HL-60/S4 treated with phorbol 12-myristate 13-acetate at 8.2 ng/mL for 4 days and 3 days (cell line): Measurements from ENCODE around the gene CMTM7.

Source experiments
- in situ Hi-C: fragments of 300-500 bp; cut with MboI; formaldehyde crosslinking; loops from 2 replicates; pipeline ENCODE4 v1.15.0; 2022; ENCODE audit warnings: low sequenced_read_pairs

The CMTM7 gene, protein sequence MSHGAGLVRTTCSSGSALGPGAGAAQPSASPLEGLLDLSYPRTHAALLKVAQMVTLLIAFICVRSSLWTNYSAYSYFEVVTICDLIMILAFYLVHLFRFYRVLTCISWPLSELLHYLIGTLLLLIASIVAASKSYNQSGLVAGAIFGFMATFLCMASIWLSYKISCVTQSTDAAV

DNA sequence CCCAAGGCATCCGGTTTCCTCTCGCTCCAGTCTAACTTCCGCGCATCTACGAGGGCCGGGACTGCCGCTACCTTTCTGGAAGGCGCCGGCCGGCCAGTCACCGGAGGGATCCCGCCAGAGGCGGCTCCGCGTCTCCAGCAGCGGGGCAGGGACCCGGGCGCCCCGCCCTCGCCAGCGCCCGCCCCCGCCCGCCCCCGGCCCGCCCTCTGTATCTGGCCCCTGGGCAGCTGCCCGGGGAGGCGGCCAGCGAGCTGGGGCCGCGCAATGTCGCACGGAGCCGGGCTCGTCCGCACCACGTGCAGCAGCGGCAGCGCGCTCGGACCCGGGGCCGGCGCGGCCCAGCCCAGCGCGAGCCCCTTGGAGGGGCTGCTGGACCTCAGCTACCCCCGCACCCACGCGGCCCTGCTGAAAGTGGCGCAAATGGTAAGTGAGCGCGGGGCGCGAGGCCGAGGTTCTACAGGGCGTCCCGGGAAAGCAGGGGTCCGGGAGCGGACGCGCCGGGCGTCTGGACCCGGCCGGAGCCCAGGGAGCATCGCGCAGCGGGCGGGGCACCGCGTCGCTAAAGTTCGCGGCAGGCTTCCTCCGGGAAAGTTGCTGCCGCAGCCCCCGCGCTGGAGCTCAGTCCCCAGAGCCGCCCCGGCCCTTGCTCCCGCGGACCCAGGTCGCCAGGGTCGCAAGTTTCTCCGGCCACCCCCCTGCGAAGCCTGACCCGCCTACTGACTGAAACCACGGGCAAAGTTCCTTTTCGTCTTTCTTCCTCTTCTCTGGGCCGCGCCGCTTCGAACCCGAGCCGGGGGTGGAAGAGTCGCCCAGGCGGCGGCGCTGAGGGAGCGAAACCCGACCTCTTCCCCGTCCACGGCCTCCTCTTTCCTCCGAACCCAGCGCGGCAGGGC is at the start of gene CMTM7:
CMTM7 (plus strand) TSS at position 211 of the 893 bp plus-strand sequence; CDS start at position 265, 54 bp downstream.
- in situ Hi-C loops: no loop called here

DNA sequence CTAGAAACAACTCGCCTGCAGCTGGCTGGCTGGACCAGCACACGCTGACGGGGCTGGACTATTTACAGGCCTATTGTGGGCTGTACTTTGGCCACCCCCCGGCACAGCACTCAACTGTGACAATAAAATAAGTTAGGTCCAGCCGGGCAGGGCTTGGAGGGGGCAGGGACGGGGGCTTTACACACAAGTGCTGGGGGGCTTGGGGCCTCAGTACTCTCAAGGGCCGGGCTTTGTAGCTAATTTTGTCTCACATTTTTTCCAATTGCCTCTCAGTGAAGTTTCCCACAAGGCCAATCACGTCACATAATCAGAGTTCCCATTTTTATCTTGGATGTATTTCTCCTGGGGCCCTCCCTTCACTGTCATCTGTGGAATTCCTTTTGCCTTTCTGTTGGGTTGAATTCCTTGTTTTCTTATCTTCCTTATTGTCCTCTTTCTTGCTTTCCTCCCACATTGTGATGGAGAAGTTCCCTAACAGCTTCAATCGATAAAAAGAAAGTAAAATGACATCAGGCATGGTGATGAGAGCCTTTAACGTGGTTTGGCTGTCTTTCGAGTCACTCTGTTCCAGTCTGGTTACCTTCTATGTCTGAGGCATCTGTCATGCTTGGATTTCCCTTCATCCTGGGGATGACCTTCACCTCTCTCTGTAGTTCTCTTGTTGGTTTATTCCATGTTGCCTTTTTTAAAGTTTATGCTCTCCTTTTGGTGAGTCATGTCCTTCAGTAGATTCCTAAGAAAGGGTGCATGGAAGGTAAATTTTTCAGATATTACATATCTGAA is 44.1 kb upstream of the CMTM7 start:
- in situ Hi-C loops: no loop called here

DNA sequence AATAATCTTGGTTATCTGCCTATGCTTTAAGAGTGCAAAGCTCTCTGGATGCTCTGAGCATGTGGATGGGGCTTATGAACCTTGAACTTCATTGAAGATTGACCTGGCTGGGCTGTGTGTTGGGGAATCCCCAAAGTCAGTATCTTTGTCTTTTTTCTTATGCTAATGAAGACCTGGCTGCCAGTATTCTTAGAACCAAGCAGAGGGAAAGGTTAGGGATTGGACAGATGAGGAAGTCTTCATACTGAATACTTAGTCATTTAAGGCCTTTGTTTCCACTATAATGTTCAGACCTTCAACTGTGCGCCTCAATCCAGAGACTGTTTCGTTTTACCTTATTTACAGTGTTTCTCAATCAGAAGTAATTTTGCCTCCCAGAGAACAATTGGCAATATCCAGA is 42.5 kb upstream of the CMTM7 start:
- in situ Hi-C loops: no loop called here

DNA sequence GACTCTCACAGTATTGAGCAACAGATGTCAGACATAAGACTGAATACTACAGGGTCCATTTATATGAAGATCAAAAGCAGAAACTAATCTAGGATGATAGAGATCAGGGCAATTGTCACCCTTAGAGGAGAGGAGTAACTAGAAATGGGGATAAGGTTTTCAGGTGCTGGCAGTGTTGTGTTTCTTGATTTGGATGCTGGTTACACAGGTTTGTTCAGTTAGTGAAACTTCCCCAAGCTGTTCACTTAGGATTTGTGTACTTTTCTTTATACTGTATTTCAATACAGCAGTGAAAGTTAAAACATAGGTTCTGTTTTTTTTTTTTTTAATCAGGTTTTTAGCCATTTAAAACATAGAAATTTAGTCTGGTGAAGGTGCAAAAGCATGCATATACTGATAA is 39.1 kb upstream of the CMTM7 start:
- in situ Hi-C loops: no loop called here

DNA sequence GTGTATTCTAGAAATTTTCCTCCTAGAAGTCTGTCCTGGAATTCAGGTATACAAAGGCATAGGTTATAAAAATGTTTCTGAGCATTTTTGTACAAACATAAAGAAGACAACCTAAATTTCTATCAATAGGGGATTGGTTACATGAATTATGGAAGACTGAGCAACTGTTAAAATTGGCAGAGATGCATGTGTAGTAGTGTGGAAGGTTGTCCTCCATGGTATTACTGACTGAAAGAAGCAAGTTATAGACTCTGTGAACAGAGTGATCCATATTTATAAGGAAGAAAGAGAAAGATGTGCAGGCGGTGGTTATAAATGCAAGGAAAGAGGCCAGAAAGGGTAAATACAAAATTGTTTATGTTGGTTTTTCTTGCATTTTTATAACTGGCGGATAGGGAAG is 38.3 kb upstream of the CMTM7 start:
- in situ Hi-C loops: no loop called here

DNA sequence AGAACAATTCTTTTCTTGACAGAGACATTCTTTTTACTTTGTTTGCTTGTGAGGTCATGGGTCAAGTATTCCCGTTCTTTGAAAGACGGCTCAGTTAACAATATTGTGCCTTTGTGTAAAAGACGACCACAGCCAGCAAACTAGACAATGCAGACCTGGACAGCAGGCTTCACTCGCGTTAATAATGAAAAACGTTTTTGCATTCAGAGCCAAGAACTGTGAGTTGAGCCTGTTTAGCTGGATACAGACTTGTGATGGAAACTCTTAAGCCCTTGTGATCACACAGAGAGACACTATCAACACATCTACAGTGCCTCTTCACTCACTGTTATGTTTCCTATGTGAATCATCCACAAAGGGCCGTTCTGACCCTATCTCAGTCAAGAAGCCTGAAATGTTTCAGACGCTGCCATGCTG is 37.3 kb upstream of the CMTM7 start:
- in situ Hi-C loops: no loop called here

DNA sequence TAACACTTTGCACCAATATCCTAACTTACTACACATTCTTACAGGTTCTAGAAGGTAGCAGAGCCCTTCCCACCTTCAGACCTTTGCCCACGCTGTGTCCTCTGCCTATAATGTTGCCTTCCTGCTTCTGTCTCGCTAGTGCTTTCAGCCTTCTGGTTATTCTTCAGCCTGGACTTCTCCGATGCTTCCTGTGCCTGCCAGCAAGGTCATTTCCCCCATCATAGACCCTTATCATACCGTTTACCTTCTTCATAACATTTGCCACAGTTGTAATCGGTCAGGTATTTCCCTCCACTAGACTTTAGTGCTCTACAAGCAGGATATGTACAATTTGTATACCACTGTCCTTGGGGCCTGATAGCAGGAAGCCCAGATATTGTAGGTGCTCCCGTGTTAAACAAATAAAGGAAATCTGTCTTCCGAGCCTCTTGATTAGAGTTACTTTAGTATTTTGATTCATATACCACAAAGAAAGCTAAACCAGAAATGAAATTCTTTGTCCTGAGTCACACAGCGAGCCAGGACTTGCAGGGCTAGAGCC is 35.8 kb upstream of the CMTM7 start:
- in situ Hi-C loops: no loop called here

DNA sequence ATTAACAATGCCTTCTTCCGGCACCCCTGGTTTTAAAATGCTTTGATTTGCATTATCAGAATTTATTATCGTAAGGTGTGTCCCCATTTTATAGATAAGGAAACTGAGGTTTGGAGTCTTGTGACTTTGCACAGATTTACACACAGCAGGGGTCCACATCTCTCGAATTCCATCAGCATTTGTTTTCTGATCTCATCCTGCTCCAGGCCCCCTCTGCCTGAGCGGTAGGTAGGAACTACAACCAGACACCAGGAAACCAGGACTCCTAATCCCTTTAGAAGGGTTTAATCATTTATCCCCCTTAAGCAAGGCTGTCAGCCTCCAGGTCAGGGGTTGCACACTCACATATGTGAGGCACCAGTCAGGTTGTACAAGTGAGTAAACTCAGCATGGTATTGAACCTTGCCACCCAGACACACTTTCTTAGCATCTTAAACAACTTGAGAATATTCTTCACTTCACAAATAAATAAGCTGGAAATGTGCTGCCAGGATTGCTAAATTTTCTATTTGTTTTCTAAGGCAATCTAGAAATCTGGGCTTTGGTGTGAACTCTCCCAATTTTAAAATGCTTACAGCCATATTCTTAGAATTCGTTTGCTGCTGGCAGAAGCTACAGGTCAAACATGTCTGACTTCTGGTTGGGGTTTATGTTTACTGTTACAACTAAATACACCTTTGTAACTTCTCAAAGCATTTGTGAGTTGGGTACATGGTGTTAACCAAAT is 31.7 kb upstream of the CMTM7 start:
- in situ Hi-C loops: no loop called here

DNA sequence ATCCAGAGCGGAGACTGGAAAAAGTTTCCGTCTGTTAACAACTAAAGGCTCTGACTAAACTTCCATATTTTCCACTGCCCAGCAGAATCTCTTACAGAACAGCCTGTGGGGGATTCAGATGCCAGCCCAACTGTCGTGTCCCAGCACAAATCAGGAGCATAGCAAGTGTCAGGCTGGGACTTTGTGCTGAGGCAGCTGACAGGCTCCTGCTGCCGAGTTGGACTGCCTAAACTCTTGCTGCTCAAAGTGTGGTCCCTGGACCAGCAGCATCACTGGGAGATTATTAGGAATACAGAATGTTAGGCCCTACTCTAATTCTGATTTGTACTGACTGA is 31.2 kb upstream of the CMTM7 start:
- in situ Hi-C loops: no loop called here

DNA sequence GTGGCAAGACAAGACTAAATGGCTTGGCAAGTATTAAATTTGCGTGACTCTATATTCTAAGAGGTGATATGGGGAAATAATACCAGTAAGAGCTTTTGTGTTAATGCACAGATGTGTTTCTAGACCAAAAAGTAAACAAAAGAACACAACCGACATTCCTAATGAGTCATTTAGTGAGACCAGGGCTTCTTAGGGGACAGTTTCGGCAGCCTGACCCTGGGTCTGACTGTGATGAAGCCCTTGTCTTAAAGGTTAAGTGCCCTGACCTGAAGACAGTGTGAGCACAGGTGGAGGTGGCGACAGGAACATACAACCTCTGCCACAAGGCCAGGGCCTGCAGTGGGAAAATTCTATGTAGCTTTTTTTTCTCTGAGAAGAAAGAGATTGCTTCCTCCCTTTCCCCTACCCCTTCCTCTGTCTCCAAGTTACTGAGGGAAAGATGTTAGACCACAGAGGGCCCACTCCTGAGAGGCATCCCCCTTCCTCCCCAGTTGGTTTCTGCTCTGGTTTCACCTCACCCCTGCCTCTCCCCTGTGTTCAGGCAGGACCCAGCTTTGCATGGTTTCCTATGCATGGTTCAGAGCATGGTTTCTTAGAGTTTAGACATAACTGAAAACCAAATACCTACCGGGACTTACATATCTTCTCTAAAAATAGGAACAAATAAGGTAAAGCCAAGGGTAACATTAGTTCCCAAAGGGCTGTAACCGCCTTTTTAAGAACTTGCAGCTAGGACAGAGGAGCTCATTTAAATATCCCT is 24.8 kb upstream of the CMTM7 start:
- in situ Hi-C loops: no loop called here

DNA sequence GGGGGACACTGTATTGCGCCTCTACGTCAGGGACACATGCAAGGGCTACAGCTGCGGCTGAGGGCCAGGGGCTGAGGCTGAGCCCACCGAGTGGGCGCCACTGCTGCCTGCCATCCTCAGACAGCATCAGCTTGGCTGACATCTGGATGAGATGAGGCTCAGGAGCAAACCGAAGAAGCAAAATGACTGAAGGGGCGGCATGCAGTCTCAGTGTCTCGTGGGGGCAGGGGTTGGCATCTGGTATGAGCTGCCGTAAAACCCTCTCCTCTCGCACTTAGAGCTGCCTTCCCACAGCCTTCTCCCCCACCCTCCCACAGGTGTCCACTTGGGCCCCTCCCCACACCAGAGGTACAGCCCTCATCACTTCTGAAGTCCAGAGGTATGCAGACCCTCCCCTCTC is 24.2 kb upstream of the CMTM7 start:
- in situ Hi-C loops: no loop called here

DNA sequence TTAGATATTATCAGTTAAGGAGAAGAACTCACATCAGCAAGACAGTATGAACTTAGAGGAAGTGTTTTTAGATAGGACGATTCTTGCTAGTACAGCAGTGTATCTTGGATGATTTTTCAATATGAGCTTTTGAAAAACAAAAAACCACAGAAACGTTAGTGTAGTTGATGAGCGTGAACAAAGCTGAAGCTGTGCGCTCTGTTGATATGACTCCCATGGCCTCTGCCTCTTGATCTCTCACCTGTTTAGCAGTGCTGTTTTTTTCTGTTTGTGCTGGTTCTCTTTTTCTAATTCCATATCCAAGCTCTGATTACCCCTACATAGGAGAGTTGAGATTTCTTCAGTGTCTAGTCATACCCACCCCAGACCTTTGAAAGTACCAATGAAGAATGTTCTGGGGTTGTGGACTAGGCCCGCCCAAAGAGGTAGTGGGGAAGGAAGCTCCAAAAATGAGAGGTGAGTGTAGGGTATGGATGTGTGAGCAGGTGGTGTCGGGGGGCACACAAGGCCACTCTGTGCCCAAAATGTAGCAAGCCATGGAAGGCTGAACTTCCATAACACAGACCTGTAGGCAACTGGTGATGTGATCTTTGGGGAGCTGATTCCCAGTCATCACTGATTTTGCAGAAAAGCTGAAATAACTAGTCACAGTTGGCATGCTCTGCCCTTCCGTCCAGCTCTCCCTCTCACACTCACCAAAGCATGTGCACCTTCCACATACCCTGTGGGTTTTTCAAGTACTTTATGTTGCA is 20.0 kb upstream of the CMTM7 start:
- in situ Hi-C loops: no loop called here

DNA sequence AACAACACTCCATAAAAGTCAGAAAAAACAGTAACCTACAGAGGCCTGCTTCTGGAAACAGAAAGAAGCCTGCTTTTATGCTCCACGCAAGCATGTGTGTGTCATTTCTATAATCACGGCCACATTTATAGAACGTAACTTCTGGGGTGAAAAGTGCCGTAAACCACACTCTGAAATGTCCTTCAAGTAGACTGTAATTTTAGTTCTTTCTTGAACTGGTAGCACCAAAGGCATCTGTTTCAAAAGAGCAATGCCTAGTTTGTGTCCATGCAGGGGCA is 19.5 kb upstream of the CMTM7 start:
- in situ Hi-C loops: no loop called here

DNA sequence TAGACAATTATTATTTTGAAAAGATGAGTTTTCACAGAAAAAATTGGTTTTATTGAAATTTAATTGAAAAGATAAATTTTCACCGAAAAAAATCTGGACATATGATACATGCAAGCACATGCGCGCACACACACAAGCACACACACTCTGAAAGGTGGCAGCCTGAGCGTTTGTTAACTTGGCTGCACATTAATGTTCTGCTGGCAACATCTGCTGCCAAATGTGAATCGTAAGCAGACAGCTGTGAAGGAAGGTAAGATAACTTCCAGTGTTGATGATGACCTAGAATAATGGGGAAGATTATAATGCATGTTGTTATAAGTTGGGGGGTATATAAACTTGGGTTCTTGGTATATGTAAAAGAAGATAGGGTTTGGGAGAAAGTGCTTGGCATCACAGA is 18.4 kb upstream of the CMTM7 start:
- in situ Hi-C loops: no loop called here

DNA sequence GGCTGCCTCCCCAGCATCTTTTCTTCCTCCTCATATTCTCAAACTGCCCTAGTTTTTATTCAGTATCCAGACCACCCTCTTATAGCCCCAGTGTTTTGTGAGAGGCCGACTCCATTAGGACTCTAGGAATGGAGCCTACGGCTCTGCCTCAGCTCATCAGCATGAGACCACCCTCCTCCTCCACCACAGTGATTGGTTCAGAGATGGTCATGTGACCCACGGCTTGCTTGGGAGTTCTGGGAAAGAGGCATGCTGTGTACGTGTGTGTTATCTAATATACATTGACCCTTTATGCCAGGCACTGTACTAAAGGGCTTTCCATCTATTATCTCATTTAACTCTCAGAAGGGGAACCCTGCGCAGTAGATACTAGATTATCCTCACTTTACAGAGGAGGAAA is 17.8 kb upstream of the CMTM7 start:
- in situ Hi-C loops: no loop called here

DNA sequence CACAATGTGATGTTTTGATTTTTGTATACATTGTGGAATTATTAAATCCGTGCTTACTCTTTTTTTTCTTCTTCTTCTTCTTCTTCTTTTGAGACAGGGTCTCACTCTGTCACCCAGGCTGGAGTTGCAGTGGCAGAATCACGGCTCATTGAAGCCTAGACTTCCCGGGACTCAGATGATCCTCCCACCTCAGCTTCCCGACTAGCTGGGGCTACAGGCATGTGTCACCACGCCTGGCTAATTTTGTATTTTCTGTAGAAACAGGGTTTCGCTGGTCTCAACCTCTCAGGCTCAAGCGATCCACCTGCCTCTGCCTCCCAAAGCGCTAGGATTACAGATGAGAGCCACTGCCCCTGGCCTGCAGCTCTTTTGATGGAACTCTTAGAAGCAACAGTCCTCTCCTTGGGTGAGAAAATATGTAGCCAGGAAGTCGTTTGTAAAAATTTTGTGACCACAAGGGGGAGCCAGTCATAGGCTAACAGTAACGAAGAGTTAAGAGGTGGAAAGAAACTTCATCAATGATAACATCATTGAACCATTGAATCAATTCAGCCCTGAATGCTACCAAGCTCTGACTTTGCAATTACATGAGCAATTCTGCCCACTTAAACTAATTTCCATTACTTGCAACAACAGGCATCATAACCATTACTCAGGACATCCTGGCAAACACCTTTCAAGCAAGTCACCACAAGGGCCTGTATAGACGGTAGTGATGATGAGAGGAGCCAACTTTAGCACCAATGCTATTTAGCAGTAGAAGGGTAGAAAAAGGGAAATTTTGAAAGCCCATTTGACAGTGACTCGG is 16.7 kb upstream of the CMTM7 start:
- in situ Hi-C loops: no loop called here

DNA sequence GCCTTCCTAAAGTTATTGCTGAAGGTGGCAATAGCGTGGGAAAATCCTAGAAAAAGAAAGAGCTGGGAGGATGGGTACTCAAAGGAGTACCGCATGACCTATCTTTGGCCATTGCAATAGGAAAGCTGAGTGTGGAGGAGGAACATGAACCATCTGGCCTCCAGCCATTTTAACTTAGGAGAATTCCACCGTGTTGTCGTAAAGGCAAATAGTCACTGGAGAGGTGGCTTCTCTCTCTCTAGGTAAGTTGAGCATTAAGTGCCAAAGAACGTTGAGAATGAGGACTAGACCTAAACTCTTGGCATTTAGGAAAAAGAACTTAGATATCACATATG is 16.1 kb upstream of the CMTM7 start:
- in situ Hi-C loops: no loop called here

DNA sequence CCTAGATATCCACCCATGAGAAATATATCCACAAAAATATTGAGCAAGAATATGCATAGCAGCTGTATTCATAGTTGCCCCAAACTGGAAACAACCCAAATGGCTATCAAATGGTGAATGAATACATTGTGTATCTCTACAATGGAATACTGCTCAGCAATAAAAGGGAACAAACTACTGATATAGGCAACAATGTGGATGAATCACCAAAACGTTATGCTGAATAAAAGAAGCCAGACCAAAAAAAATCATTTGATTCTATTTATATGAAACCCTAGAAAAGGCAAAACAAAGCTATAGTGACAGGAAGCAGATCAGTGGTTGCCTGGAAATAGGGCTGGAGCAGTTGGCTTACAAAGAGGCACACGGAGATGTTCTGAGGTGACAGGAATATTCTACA is 15.5 kb upstream of the CMTM7 start:
- in situ Hi-C loops: no loop called here

DNA sequence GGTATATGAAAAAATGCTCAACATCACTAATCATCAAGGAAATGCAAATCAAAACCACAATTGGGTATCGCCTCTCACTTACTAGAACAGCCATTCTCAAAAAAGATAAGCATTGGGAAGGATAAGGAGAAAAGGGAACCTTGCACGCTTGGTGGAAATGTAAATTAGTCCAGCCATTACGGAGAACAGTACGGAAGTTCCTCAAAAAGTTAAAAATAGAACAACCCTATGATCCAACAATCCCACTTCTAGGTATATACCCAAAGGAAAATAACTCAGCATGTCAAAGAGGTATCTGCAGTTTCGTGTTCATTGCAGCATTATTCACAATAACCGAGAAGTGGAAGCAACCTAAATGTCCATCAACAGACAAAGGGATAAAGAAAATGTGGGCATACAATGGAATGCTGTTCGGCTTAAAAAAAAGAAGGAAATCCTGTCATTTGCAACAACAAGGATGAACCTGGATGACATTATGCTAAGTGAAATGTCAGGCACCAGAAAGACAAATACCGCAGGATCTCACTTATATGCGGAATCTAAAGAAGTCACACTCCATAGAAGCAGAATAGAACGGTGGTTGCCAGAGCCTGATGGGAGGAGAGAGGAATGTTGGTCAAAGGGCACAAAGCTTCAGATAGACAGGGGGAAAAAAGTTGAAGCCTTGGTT is 11.7 kb upstream of the CMTM7 start:
- in situ Hi-C loops: no loop called here
